ENCODE results near the gene SEC22A. TPM values are rescaled to one million over a fixed set of nuclear protein-coding genes. Genes with fewer than 3 reads are reported as not detected.
A peak's percentile ranks its signal among the peaks of the same experiment; 100 is the strongest.

SEC22A gene
- polyA plus RNA-seq, 1 of the 3 experiments (the other 2 are of a cell fraction): 13.0 TPM

DNA sequence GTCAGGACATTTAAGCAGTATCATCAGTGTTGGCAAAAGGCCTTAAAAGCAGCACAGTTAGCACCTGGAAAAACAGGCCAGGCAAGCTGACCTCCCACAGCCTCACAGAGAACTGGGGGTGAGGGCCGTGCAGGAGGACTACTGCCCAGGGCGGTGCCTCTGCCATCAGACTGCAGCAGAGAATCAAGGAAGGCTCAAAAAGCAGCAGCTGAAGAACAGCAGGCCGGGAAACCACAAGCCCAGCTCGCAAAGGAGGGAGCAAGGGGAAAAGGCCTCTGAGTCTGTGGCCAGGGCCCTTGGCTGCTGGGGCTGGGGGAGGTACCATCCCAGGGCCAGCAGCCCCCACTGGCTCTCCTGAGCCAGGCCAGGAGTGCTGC is 84.2 kb downstream of the SEC22A start:
- Histone ChIP-seq H3K27ac (ENCODE audit: low read depth in 2 of 2, low read length in 1 of 2) (no peak overlapping the region), H3K4me2 (no peak overlapping the region), H3K4me3 (ENCODE audit: low read depth in 2 of 2, low read length in 1 of 2) (no peak overlapping the region), H3K9me2 (no peaks in the 10 kb centered on the region), H3K9me3 (no peaks in the 10 kb centered on the region), H4K20me1 (ENCODE audit: insufficient read depth) (peaks cover 7% of the 10 kb centered on the region; the same call in 1 of the 2 replicates), H3K9ac (no peak overlapping the region), H3K27me3 (ENCODE audit: insufficient read depth) (no peaks in the 10 kb centered on the region), H3K4me1 (ENCODE audit: control insufficient read depth in 1 of 2, insufficient read depth in 2 of 2, low read depth in 1 of 2, low read length in 1 of 2) (no peaks in the 10 kb centered on the region; a peak in 1 of 4 replicates), H2AFZ (ENCODE audit: low read depth) (no peak overlapping the region), H3F3A (replicated peaks; ENCODE audit: insufficient read depth) (no peaks in the 10 kb centered on the region), H3K36me3 (replicated peaks in 1 of 2; ENCODE audit: control insufficient read depth in 1 of 2, insufficient read depth in 2 of 2, low read length in 1 of 2) (no peaks in the 10 kb centered on the region), H3K79me2 (ENCODE audit: insufficient read depth) (no peaks in the 10 kb centered on the region)
- DNase-seq: no peak
- TF ChIP-seq ELF1 (IDR thresholded peaks at IDR 0.05): no peak
- TF ChIP-seq, protein P1, sequence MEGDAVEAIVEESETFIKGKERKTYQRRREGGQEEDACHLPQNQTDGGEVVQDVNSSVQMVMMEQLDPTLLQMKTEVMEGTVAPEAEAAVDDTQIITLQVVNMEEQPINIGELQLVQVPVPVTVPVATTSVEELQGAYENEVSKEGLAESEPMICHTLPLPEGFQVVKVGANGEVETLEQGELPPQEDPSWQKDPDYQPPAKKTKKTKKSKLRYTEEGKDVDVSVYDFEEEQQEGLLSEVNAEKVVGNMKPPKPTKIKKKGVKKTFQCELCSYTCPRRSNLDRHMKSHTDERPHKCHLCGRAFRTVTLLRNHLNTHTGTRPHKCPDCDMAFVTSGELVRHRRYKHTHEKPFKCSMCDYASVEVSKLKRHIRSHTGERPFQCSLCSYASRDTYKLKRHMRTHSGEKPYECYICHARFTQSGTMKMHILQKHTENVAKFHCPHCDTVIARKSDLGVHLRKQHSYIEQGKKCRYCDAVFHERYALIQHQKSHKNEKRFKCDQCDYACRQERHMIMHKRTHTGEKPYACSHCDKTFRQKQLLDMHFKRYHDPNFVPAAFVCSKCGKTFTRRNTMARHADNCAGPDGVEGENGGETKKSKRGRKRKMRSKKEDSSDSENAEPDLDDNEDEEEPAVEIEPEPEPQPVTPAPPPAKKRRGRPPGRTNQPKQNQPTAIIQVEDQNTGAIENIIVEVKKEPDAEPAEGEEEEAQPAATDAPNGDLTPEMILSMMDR (IDR thresholded peaks at IDR 0.05): no peak
- TF ChIP-seq JUND (IDR thresholded peaks at IDR 0.05): no peak
- ChIA-PET POLR2A (no interaction called here), CTCF (interaction anchor here (0.7 to 1.7 kb wide), 7 partner anchors 9 to 282 kb away, joined by 3 to 4 read pairs (median 3); no protein-coding TSS in a partner anchor)
- 58% methylated on average over 4 of the region's 4 CpGs for WGBS (ENCODE audit: low lambda C conversion rate)

DNA sequence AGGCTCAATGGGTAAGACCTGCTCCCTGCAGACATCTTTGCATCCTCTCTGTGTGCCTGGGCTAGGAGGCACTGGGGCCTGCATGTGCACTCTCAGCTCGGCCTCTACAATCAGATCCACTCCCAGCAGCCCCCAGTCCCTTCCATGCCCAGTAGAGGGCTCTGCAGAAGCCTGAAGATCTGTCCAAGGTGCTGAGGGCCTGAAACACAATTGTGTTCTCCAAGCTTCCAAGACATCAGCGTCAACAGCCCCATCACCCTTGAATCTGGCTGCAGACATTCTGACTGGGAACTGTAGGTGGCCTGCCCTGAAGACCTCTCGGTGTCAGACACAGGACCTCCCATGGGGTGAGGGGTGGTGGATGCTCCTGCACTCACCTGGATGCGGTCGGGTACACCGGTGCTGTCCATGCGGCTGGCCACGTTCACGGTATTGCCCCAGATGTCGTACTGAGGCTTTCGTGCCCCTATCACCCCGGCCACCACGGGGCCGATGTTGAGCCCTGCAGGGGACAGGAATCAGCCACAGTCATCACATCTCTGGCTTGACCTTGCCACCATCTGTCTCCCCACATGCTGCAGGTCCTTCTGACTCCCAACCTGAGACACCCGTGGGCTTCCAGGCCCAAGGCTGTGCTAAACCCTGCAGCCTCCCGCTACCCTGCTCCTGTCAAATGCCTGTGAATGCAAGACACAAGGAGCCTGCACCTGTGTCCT is 84.7 kb downstream of the SEC22A start:
- Histone ChIP-seq H3K9me3 (no peaks in the 10 kb centered on the region), H3K9me2 (no peaks in the 10 kb centered on the region), H3K79me2 (ENCODE audit: insufficient read depth) (no peaks in the 10 kb centered on the region), H3K27ac (ENCODE audit: low read depth in 2 of 2, low read length in 1 of 2) (no peak overlapping the region), H3K36me3 (replicated peaks in 1 of 2; ENCODE audit: control insufficient read depth in 1 of 2, insufficient read depth in 2 of 2, low read length in 1 of 2) (no peaks in the 10 kb centered on the region), H4K20me1 (ENCODE audit: insufficient read depth) (peaks cover 7% of the 10 kb centered on the region; the same call in 1 of the 2 replicates), H2AFZ (ENCODE audit: low read depth) (no peak overlapping the region), H3K4me2 (no peak overlapping the region), H3K27me3 (ENCODE audit: insufficient read depth) (0 out of 2 replicates have a peak, but pooled peaks cover under 1% of the 10 kb centered on the region), H3F3A (replicated peaks; ENCODE audit: insufficient read depth) (no peaks in the 10 kb centered on the region), H3K4me1 (ENCODE audit: control insufficient read depth in 1 of 2, insufficient read depth in 2 of 2, low read depth in 1 of 2, low read length in 1 of 2) (no peaks in the 10 kb centered on the region; a peak in 1 of 4 replicates), H3K4me3 (ENCODE audit: low read depth in 2 of 2, low read length in 1 of 2) (no peak overlapping the region), H3K9ac (no peak overlapping the region)
- POLR2A ChIA-PET: no interaction called here
- peak; percentile 68 for DNase-seq
- 30% methylated on average over 6 of the region's 16 CpGs for WGBS (ENCODE audit: low lambda C conversion rate)
- CTCF ChIA-PET: interaction anchor here (0.7 to 1.4 kb wide), 9 partner anchors 9 to 295 kb away, joined by 3 to 6 read pairs (median 3); no protein-coding TSS in a partner anchor
- no peak for TF ChIP-seq POLR2AphosphoS5 (IDR thresholded peaks at IDR 0.05; ENCODE audit: low read depth, low read length)
- TF ChIP-seq SIN3A (IDR thresholded peaks at IDR 0.05; ENCODE audit: borderline replicate concordance, low read depth, low read length): 0 out of 2 replicates have a peak, but pooled peaks have one; percentile 44
- TF ChIP-seq FOXJ3 (CRISPR knock-in tag; IDR thresholded peaks at IDR 0.05): no peak
- TF ChIP-seq, protein P2, sequence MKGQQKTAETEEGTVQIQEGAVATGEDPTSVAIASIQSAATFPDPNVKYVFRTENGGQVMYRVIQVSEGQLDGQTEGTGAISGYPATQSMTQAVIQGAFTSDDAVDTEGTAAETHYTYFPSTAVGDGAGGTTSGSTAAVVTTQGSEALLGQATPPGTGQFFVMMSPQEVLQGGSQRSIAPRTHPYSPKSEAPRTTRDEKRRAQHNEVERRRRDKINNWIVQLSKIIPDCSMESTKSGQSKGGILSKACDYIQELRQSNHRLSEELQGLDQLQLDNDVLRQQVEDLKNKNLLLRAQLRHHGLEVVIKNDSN (IDR thresholded peaks at IDR 0.05; ENCODE audit: borderline replicate concordance, low read depth): no peak
- no peak for TF ChIP-seq FOXM1 (IDR thresholded peaks at IDR 0.05; ENCODE audit: low read depth)
- TF ChIP-seq SMC3 (IDR thresholded peaks at IDR 0.05; ENCODE audit: low read depth, low read length): peak; percentile 46
- TF ChIP-seq RFX5 (IDR thresholded peaks at IDR 0.05; ENCODE audit: low read length): no peak
- no peak for TF ChIP-seq MEF2A (IDR thresholded peaks at IDR 0.05; ENCODE audit: borderline replicate concordance, low read depth)
- no peak for TF ChIP-seq EP300 (IDR thresholded peaks at IDR 0.05; ENCODE audit: borderline replicate concordance in 1 of 2, low read depth in 1 of 2, low read length in 1 of 2)
- TF ChIP-seq, protein P3, sequence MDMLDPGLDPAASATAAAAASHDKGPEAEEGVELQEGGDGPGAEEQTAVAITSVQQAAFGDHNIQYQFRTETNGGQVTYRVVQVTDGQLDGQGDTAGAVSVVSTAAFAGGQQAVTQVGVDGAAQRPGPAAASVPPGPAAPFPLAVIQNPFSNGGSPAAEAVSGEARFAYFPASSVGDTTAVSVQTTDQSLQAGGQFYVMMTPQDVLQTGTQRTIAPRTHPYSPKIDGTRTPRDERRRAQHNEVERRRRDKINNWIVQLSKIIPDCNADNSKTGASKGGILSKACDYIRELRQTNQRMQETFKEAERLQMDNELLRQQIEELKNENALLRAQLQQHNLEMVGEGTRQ (IDR thresholded peaks at IDR 0.05; ENCODE audit: borderline replicate concordance, low read depth, low read length): no peak
- no peak for TF ChIP-seq EZH2phosphoT487 (IDR thresholded peaks at IDR 0.05; ENCODE audit: borderline replicate concordance, low read depth)
- TF ChIP-seq, protein P4, sequence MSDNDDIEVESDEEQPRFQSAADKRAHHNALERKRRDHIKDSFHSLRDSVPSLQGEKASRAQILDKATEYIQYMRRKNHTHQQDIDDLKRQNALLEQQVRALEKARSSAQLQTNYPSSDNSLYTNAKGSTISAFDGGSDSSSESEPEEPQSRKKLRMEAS (IDR thresholded peaks at IDR 0.05; ENCODE audit: low read depth): no peak
- no peak for TF ChIP-seq JUND (IDR thresholded peaks at IDR 0.05)
- TF ChIP-seq, protein P5, sequence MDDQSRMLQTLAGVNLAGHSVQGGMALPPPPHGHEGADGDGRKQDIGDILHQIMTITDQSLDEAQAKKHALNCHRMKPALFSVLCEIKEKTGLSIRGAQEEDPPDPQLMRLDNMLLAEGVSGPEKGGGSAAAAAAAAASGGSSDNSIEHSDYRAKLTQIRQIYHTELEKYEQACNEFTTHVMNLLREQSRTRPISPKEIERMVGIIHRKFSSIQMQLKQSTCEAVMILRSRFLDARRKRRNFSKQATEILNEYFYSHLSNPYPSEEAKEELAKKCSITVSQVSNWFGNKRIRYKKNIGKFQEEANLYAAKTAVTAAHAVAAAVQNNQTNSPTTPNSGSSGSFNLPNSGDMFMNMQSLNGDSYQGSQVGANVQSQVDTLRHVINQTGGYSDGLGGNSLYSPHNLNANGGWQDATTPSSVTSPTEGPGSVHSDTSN (IDR thresholded peaks at IDR 0.05): no peak
- TF ChIP-seq TEAD4 (IDR thresholded peaks at IDR 0.05; ENCODE audit: borderline replicate concordance, insufficient read depth): no peak
- TF ChIP-seq, protein P1 (IDR thresholded peaks at IDR 0.05): peak; percentile 81
- TF ChIP-seq NFIC (IDR thresholded peaks at IDR 0.05; ENCODE audit: borderline replicate concordance): no peak

Data from SK-N-SH (cell line).